ENCODE data around the gene C14orf132.

C14orf132 gene

GRCh38 chr14:96040828-96041371 lies 1.7 kb downstream of the C14orf132 start:
- DNase-seq = no peak

GRCh38 chr14:96042248-96042930 lies 3.2 kb downstream of the C14orf132 start:
- DNase-seq = no peak

- DNase-seq = no peak
These were observed 7.5 kb downstream of the C14orf132 start for GRCh38 chr14:96046630-96047029.

GRCh38 chr14:96047101-96047500 lies 7.9 kb downstream of the C14orf132 start:
- DNase-seq = no peak

GRCh38 chr14:96049932-96050331 lies 10.8 kb downstream of the C14orf132 start:
- DNase-seq = no peak

- no peak for DNase-seq
These were observed 11.3 kb downstream of the C14orf132 start for GRCh38 chr14:96050482-96050881.

GRCh38 chr14:96051231-96051630 lies 12.1 kb downstream of the C14orf132 start:
- no peak for DNase-seq

GRCh38 chr14:96051642-96052540 lies 12.7 kb downstream of the C14orf132 start:
- no peak for DNase-seq

- no peak for DNase-seq
These were observed 13.5 kb downstream of the C14orf132 start for GRCh38 chr14:96052541-96053247.

GRCh38 chr14:96053248-96053599 lies 14.1 kb downstream of the C14orf132 start:
- no peak for DNase-seq

GRCh38 chr14:96053600-96054381 lies 14.6 kb downstream of the C14orf132 start:
- DNase-seq = no peak

- DNase-seq = no peak
These were observed 15.5 kb downstream of the C14orf132 start for GRCh38 chr14:96054661-96055060.

GRCh38 chr14:96055065-96055752 lies 16.0 kb downstream of the C14orf132 start:
- no peak for DNase-seq

GRCh38 chr14:96055753-96056508 lies 16.8 kb downstream of the C14orf132 start:
- no peak for DNase-seq

GRCh38 chr14:96056509-96057422 lies 17.6 kb downstream of the C14orf132 start:
- DNase-seq = no peak

- no peak for DNase-seq
These were observed 18.6 kb downstream of the C14orf132 start for GRCh38 chr14:96057738-96058137.

GRCh38 chr14:96058576-96059200 lies 19.5 kb downstream of the C14orf132 start:
- DNase-seq = no peak

GRCh38 chr14:96059519-96060135 lies 20.5 kb downstream of the C14orf132 start:
- DNase-seq = no peak
